HG03066 (cell line): Measurements from ENCODE around the gene CIB4.

Experiments used
- ATAC-seq: cut with Tn5 transposase; IDR thresholded peaks from one replicate; pipeline ENCODE4 v1.9.1; 2021; ENCODE audit warnings: low read depth; ENCODE audit not compliant: unreplicated experiment

CIB4 gene

DNA sequence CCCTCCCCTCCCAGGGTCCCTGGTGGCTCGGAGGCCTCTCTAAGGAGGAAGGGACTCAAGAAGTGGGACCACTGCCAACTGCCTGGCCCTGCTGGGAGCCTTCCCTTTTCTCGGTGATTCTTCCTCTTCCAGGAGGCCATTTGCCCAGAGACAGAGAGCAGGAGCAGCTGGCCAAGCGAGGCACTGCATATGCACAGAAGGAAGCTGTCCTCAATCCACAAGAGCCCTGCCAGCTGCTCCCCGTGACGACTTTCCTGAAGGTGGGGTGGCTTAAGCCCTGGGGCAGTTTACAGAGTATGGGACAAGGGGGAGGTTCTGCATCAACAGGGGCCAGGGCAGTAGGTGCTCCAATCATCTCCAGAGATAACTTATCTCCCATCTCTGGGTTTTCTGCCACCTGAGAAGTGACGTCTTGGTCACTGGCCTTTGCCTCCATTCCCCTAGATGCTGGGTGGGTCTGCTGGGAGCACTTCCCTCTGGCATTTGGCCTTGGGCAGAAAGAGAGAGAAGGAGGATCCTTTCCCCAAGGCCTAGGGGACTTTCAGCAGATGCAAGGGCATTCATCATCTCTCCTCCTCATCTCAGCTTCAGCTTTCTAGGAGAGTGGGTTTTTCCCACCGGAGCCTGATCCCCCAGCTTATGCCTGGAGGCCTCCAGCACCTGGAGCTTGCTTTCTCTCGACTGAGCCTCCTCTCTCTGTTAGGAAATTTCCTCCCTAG is 28.5 kb downstream of the CIB4 start:
- ATAC-seq, result no peak

DNA sequence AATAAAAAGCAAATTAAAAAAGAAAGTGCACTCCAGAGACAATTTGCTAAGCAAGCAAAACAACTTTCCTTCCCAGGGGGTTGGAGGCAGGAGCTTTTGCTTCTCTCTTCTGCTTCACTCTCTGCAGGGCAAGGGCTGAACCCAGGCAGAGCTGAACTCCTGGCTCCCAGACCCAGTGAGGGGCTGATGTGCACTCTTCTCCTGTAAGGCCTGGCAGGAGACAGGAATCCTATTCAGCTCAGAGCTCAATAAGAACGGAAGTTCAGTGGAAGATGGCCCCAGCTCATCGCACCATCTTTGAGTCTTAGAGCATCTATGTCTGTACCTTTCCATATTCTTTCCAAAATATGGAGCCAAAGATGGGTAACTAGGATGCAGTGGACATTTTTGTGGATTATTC is 29.1 kb downstream of the CIB4 start:
- no peak for ATAC-seq

GRCh38 chr2:26610504-26611335 is 30.4 kb downstream of the CIB4 start:
- ATAC-seq, result no peak

GRCh38 chr2:26609839-26610277 is 31.3 kb downstream of the CIB4 start:
- ATAC-seq, result no peak

DNA sequence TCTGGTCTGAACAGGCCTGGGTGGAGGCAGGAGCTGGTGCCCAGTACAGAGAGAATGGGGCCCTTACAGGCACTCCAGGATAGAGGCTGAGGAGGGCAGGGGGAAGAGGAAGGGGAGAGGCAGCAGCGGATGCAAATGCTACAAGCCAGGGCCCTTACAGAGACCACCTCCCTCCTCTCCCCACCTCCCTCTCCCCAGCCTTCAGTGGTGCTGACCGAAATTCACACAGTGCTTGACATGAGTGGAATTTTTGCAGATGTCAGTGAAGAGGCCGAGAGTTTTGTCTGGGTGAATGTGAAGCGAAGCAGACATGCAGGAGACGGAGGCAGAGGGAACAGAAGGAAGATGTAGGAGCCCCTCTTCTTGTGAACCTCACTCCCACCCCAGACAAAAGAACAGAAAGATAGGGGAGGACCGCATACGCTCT is 31.9 kb downstream of the CIB4 start:
- ATAC-seq, result no peak

DNA sequence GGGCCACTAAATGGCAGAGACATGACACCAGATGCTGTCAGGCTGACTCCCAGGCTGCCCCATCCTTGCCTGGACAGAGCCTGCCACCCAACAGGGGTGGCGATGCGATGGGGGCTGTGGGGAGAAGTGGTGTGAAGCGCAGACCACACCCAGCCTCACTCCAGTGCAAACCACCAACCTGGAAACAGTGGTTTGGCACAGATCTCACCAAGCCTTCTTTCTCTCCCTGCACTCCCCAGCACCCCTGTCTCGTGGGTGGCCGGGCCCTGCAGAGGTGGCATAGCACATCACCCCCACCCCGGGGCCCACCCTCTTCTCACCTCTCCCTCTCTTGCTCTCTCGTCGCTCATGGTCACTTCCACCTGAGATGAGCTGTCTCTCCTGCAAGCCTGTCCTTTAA is 32.6 kb downstream of the CIB4 start:
- ATAC-seq, result no peak

GRCh38 chr2:26607698-26608097 is 33.5 kb downstream of the CIB4 start:
- ATAC-seq, result no peak

- ATAC-seq, result no peak
Measured at GRCh38 chr2:26606847-26607190, 34.3 kb downstream of the CIB4 start.

- ATAC-seq, result no peak
Measured at GRCh38 chr2:26605999-26606846, 34.9 kb downstream of the CIB4 start.

- ATAC-seq, result no peak
Measured at GRCh38 chr2:26605195-26605998, 35.8 kb downstream of the CIB4 start.

GRCh38 chr2:26602575-26602974 is 38.6 kb downstream of the CIB4 start:
- no peak for ATAC-seq

DNA sequence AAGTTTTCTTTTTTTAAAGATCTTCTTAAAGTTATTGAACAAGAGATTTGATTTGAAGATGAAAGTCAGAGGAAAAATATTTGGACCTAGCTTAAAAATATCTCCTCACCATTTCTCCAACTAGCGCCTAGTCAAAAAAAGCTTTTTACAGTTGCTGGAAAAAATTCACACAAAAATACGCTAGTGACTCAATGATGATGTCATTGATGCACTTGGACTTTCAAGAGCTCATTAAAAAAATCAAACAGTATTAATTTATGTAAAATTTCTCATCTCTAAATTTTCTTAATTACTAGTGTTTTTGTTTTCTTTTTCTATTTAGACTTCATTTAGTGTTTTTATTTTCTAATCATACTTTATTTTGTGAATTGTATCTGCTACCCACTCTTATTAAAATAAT is 41.8 kb downstream of the CIB4 start:
- no peak for ATAC-seq

GRCh38 chr2:26598996-26599373 is 42.2 kb downstream of the CIB4 start:
- ATAC-seq, result no peak

DNA sequence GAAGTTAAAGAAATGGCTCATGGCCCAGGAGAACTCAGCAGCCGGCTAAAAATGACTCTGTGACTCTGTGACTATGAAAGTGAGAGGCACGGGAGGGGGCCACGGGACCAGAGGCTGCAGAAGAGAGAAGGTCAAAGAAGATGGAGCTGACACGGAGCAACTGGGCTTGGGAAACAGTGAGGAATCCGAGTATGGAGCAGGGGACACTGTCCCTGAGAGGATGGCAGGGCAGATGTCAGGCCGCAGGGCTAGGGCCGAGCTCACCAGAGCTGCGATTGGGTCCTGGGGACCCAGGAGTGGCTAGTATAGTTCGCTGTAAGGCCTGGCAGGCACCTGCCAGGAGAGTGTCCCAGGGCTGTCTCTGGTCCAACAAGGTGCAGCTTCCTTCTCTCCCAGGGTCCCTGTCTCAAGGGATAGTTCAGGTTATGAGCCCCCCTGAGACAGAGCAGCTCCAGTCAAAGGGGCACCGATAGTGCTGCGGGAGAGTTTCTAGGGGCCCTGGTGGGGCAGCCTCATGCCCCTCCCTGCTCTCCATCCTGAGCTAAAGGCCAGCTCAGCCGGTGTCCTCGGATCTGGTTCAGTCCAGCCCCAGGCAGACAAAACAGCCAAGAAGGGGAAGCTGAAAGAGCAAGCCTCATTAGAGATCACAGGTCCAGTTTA is 42.7 kb downstream of the CIB4 start:
- ATAC-seq, result no peak

GRCh38 chr2:26597197-26597596 is 44.0 kb downstream of the CIB4 start:
- no peak for ATAC-seq

- no peak for ATAC-seq
Measured at GRCh38 chr2:26595146-26595545, 46.0 kb downstream of the CIB4 start.

GRCh38 chr2:26591619-26592505 is 49.3 kb downstream of the CIB4 start:
- ATAC-seq, result no peak

GRCh38 chr2:26590980-26591618 is 50.1 kb downstream of the CIB4 start:
- ATAC-seq, result no peak
